H9 (cell line): Measurements from ENCODE around the gene RAB11FIP4. TPM values are rescaled to one million over a fixed set of nuclear protein-coding genes. Genes with fewer than 3 reads are reported as not detected.
A peak's percentile ranks its signal among the peaks of the same experiment; 100 is the strongest.

ENCODE experiments used
- DNase-seq: peaks from one replicate; pipeline ENCODE4 v3.0.0-alpha.2; 2017
- H2AFZ ChIP-seq: one replicate; pipeline ENCODE4 v1.6.1; 2013; ENCODE audit warnings: mild to moderate bottlenecking, low read length, control low read depth, moderate library complexity
- H2AK5ac ChIP-seq: 2 replicates; pipeline ENCODE4 v1.6.1; 2013; ENCODE audit warnings: low read length, control low read depth, mixed read lengths; ENCODE audit not compliant: insufficient read length
- H2BK120ac ChIP-seq: one replicate; pipeline ENCODE4 v1.6.1; 2013; ENCODE audit warnings: low read depth, mild to moderate bottlenecking, low read length, control low read depth, inconsistent platforms; ENCODE audit not compliant: poor library complexity, severe bottlenecking
- H2BK12ac ChIP-seq: 2 replicates; pipeline ENCODE4 v1.6.1; 2013; ENCODE audit warnings: low read length, control low read depth, mixed read lengths, low read depth; ENCODE audit not compliant: insufficient read length
- H2BK15ac ChIP-seq: 2 replicates; pipeline ENCODE4 v1.6.1; 2013; ENCODE audit warnings: low read depth, low read length, control low read depth
- H2BK20ac ChIP-seq: one replicate; pipeline ENCODE4 v1.6.1; 2013; ENCODE audit warnings: low read depth, mild to moderate bottlenecking, low read length, control low read depth, inconsistent platforms; ENCODE audit not compliant: poor library complexity, severe bottlenecking
- H2BK5ac ChIP-seq: 2 replicates; pipeline ENCODE4 v1.6.1; 2013; ENCODE audit warnings: low read length, control low read depth, mixed read lengths; ENCODE audit not compliant: insufficient read length
- H3K14ac ChIP-seq: 2 replicates; pipeline ENCODE4 v1.6.1; 2013; ENCODE audit warnings: low read length, control low read depth; ENCODE audit not compliant: insufficient read depth
- H3K18ac ChIP-seq: 2 replicates; pipeline ENCODE4 v1.6.1; 2013; ENCODE audit warnings: low read depth, mild to moderate bottlenecking, mixed read lengths, low read length, control low read depth; ENCODE audit not compliant: insufficient read length
- H3K23ac ChIP-seq: 2 replicates; pipeline ENCODE4 v1.6.1; 2013; ENCODE audit warnings: low read length, control low read depth, mixed read lengths, low read depth; ENCODE audit not compliant: insufficient read length
- H3K23me2 ChIP-seq: 2 replicates; pipeline ENCODE4 v1.6.1; 2013; ENCODE audit warnings: low read depth, mild to moderate bottlenecking, mixed read lengths, low read length, control low read depth; ENCODE audit not compliant: insufficient read length, poor library complexity, severe bottlenecking
- H3K27ac ChIP-seq: 2 replicates; pipeline ENCODE4 v1.5.1; 2013; ENCODE audit warnings: low read length, control low read depth, mixed read lengths, low read depth; ENCODE audit not compliant: insufficient read length
- H3K27me3 ChIP-seq: 2 replicates; pipeline ENCODE4 v1.6.1; 2013; ENCODE audit warnings: low read length, control low read depth, inconsistent platforms; ENCODE audit not compliant: insufficient read depth
- H3K4ac ChIP-seq: 2 replicates; pipeline ENCODE4 v1.6.1; 2013; ENCODE audit warnings: low read depth, mild to moderate bottlenecking, control low read depth, inconsistent platforms, low read length, moderate library complexity
- H3K4me1 ChIP-seq: 2 replicates; pipeline ENCODE4 v1.6.1; 2013; ENCODE audit warnings: low read length, control low read depth, inconsistent platforms; ENCODE audit not compliant: insufficient read depth
- H3K4me2 ChIP-seq: 2 replicates; pipeline ENCODE4 v1.6.1; 2013; ENCODE audit warnings: low read length, control low read depth, mixed read lengths; ENCODE audit not compliant: insufficient read length, insufficient read depth
- H3K56ac ChIP-seq: 2 replicates; pipeline ENCODE4 v1.6.1; 2013; ENCODE audit warnings: low read depth, mild to moderate bottlenecking, mixed read lengths, low read length, control low read depth; ENCODE audit not compliant: insufficient read length
- H3K79me1 ChIP-seq: 2 replicates; pipeline ENCODE4 v1.6.1; 2013; ENCODE audit warnings: low read depth, mild to moderate bottlenecking, moderate library complexity, low read length, control low read depth, inconsistent platforms; ENCODE audit not compliant: insufficient read depth, poor library complexity, severe bottlenecking
- H3K79me2 ChIP-seq: 2 replicates; pipeline ENCODE4 v1.6.1; 2013; ENCODE audit warnings: low read length, control low read depth, inconsistent platforms; ENCODE audit not compliant: insufficient read depth
- H3K9ac ChIP-seq: 2 replicates; pipeline ENCODE4 v1.6.1; 2013; ENCODE audit warnings: low read length, control low read depth, mixed read lengths; ENCODE audit not compliant: insufficient read length; ENCODE audit errors: extremely low read depth
- H3K9me3 ChIP-seq: one replicate; pipeline ENCODE4 v1.6.1; 2013; ENCODE audit warnings: low read depth, low read length, inconsistent platforms; ENCODE audit not compliant: control insufficient read depth
- H3T11ph ChIP-seq: one replicate; pipeline ENCODE4 v1.6.1; 2013; ENCODE audit warnings: mild to moderate bottlenecking, low read length, control low read depth, inconsistent platforms
- H4K20me1 ChIP-seq: one replicate; pipeline ENCODE4 v1.6.1; 2013; ENCODE audit not compliant: control insufficient read depth, insufficient read length, insufficient read depth
- H4K5ac ChIP-seq: 2 replicates; pipeline ENCODE4 v1.6.1; 2013; ENCODE audit warnings: low read depth, mild to moderate bottlenecking, mixed read lengths, low read length, control low read depth; ENCODE audit not compliant: insufficient read length
- H4K8ac ChIP-seq: replicated peaks from 2 replicates; pipeline ENCODE4 v1.6.1; 2013; ENCODE audit warnings: low read length, control low read depth, mixed read lengths, low read depth; ENCODE audit not compliant: insufficient read length
- H4K91ac ChIP-seq: 2 replicates; pipeline ENCODE4 v1.6.1; 2013; ENCODE audit warnings: low read depth, mild to moderate bottlenecking, moderate library complexity, mixed read lengths, low read length, control low read depth; ENCODE audit not compliant: insufficient read length
- H3K27ac Mint-ChIP-seq, 3 experiments: 2 replicates in 2 of 3; 3 replicates in 1 of 3; pipeline ENCODE4 v1.8.0; 2020 to 2021; ENCODE audit warnings: mixed read lengths in 3 of 3, mild to moderate bottlenecking in 1 of 3, moderate library complexity in 1 of 3
- H3K27me3 Mint-ChIP-seq: 2 replicates; pipeline ENCODE4 v1.8.0; 2021; ENCODE audit warnings: low read depth, mild to moderate bottlenecking, moderate library complexity, mixed read lengths
- H3K36me3 Mint-ChIP-seq, 3 experiments: 2 replicates in 2 of 3; 3 replicates in 1 of 3; pipeline ENCODE4 v1.8.0; 2020 to 2021; ENCODE audit warnings: low read depth in 3 of 3, mixed read lengths in 3 of 3; ENCODE audit not compliant: insufficient read depth in 1 of 3
- H3K4me1 Mint-ChIP-seq, 2 experiments: 2 replicates each; pipeline ENCODE4 v1.8.0; 2020; ENCODE audit warnings: mixed read lengths in 2 of 2
- H3K4me3 Mint-ChIP-seq, 2 experiments: 2 replicates in 1 of 2; 3 replicates in 1 of 2; pipeline ENCODE4 v1.8.0; 2020 to 2021; ENCODE audit warnings: mild to moderate bottlenecking in 2 of 2, mixed read lengths in 2 of 2, moderate library complexity in 1 of 2
- H3K9me3 Mint-ChIP-seq, 2 experiments: 2 replicates in 1 of 2; 3 replicates in 1 of 2; pipeline ENCODE4 v1.8.0; 2020; ENCODE audit warnings: mild to moderate bottlenecking in 2 of 2, mixed read lengths in 2 of 2, moderate library complexity in 1 of 2
- CTCF ChIP-seq: fragments of 200-600 bp; sonication (generic); conservative IDR thresholded peaks from 3 replicates; pipeline ENCODE4 v1.8.0; 2021; ENCODE audit warnings: antibody characterized with exemption, mild to moderate bottlenecking
- WGBS: extraction: QIAGEN DNeasy Blood & Tissue Kit; methylation state at CpG from one replicate; pipeline ENCODE4 v1.1.7; 2013; ENCODE audit warnings: missing lambda C conversion rate, low lambda C conversion rate, mixed read lengths; ENCODE audit not compliant: insufficient read length; ENCODE audit errors: extremely low coverage; 5-methylcytosine and 5-hydroxymethylcytosine counted together
- total RNA-seq: library from RNA; stranded (reverse); gene quantifications from 2 replicates; pipeline ENCODE4 v1.2.1, GENCODE V29; 2021

Gene RAB11FIP4
- total RNA-seq, 1 experiment from 2014 or later, result 25.7 TPM

GRCh38 chr17:31497994-31498826 lies 106.7 kb downstream of the RAB11FIP4 start:
- Histone ChIP-seq H3K27ac (no peak overlapping the region), H2AFZ (no peak overlapping the region), H4K91ac (no peak overlapping the region), H3K79me1 (no peaks in the 10 kb centered on the region), H3K18ac (no peak overlapping the region), H3K4me1 (peaks cover 8% of the 10 kb centered on the region; the same call in 1 of the 2 replicates), H4K5ac (no peak overlapping the region), H2BK120ac (no peak overlapping the region), H3T11ph (no peak overlapping the region), H3K23ac (no peak overlapping the region), H3K27me3 (no peaks in the 10 kb centered on the region), H3K79me2 (peaks cover 4% of the 10 kb centered on the region; the same call in 1 of the 2 replicates), H3K9ac (no peak overlapping the region), H3K14ac (no peak overlapping the region; the same call in 1 of the 2 replicates), H3K4ac (peak overlapping the region; percentile 21; the same call in 1 of the 2 replicates), H3K23me2 (no peaks in the 10 kb centered on the region), H2BK15ac (no peak overlapping the region), H4K8ac (no peak overlapping the region), H3K9me3 (no peaks in the 10 kb centered on the region), H2BK5ac (no peak overlapping the region), H2AK5ac (no peak overlapping the region), H3K56ac (no peak overlapping the region), H3K4me2 (no peak overlapping the region), H4K20me1 (no peaks in the 10 kb centered on the region), H2BK20ac (no peak overlapping the region), H2BK12ac (no peak overlapping the region)
- DNase-seq, result no peak
- H3K9me3 Mint-ChIP-seq, result no peaks in the 10 kb centered on the region
- H3K36me3 Mint-ChIP-seq, result no peaks in the 10 kb centered on the region
- TF ChIP-seq CTCF, result no peak
- WGBS, result no CpG with 5 or more reads among the region's 10 CpGs
- H3K4me3 Mint-ChIP-seq, result no peak overlapping the region; a peak in 1 of 5 replicates
- peaks cover 1% of the 10 kb centered on the region; the same call in 1 of the 2 replicates for H3K27me3 Mint-ChIP-seq
- H3K27ac Mint-ChIP-seq, result peak overlapping the region in 2 of 3 experiments; percentile 87 to 97; a peak in 4 of 7 replicates
- H3K4me1 Mint-ChIP-seq, result peaks cover 60 to 71% of the 10 kb centered on the region in 2 experiments
